Mesodermal cell (in vitro differentiated cells): ENCODE data around the gene UPF2.

Experiments used
- H3K27ac ChIP-seq: 2 replicates; pipeline ENCODE4 v1.7.0; 2013; ENCODE audit warnings: mild to moderate bottlenecking, low read depth, low read length, moderate library complexity; ENCODE audit not compliant: severe bottlenecking
- H3K36me3 ChIP-seq: 2 replicates; pipeline ENCODE4 v1.7.1; 2013; ENCODE audit warnings: mild to moderate bottlenecking, low read length, moderate library complexity; ENCODE audit not compliant: control insufficient read depth, insufficient read depth
- H3K4me1 ChIP-seq: one replicate; pipeline ENCODE4 v1.7.1; 2013; ENCODE audit warnings: mild to moderate bottlenecking, low read length; ENCODE audit not compliant: insufficient read depth, control insufficient read depth, poor library complexity, severe bottlenecking
- H3K4me3 ChIP-seq: 2 replicates; pipeline ENCODE4 v1.7.0; 2013; ENCODE audit warnings: low read length, control low read depth, mild to moderate bottlenecking; ENCODE audit not compliant: insufficient read depth, poor library complexity, severe bottlenecking; ENCODE audit errors: extremely low read depth
- H3K9me3 ChIP-seq: 2 replicates; pipeline ENCODE4 v1.7.1; 2013; ENCODE audit warnings: mild to moderate bottlenecking, low read length, moderate library complexity; ENCODE audit not compliant: control insufficient read depth
- WGBS, 2 experiments: methylation state at CpG; one replicate each; pipeline ENCODE4 v1.1.5; 2013; ENCODE audit warnings: missing lambda C conversion rate in 2 of 2; ENCODE audit not compliant: insufficient coverage in 2 of 2; 5-methylcytosine and 5-hydroxymethylcytosine counted together

Gene UPF2

DNA sequence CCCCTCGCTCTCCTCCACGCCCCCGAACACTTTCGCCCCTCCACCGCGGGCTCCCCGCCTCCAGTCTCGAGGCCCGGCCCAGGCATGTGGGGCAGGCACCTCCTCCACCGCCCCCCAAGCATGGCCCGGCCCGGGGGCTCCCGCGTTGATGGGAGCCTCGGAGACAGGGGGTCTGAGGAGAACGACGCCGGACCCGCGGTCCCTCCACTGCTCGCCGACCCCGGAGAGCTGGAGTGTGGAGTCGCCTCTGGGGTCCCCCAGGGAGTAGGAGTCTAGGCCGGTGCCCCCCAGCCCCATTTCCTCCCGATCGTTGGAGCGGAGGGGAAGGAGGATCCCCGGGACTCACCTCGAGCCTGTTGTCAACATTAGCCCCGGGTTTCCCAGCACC is 206 bp downstream of the UPF2 start:
- Histone ChIP-seq H3K9me3 (peaks cover 4% of the 10 kb centered on the region), H3K36me3 (peaks cover 1% of the 10 kb centered on the region), H3K4me1 (no peaks in the 10 kb centered on the region), H3K27ac (peak overlapping the region; percentile 100), H3K4me3 (peak overlapping the region; percentile 99)
- WGBS, 2 experiments, result 0% methylated on average over 19 to 26 of the region's 31 CpGs

DNA sequence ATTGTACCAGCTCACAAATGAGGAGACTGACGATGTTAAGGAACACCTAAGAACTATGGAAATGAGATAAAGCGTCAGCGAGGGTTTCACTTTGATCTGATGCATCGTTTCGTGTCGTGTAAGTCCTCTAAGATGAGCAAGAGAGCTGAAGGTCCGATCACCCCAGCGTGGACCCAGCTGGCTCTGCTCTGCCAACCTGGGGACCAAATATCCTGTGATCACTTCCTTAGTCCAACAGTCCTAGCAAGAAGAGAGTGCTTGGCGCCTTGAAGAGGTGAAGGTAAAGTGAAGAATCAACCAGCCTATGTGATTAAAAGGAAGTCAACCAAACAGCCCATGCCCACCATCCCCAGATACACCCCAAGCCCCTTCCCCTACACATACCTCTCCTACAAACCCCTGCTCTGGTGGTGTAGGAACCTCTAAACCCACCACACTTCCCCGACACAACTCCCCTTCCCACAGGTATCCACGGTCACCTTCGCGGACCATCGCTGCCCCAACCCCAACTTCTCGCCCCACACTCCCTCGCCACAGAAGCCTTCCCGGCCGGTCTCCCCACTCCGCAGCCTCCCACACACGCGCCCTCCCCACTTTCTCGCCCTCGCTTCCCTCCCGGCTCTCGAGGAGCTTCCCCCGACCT is 722 bp downstream of the UPF2 start:
- H3K4me1 ChIP-seq, result no peaks in the 10 kb centered on the region
- WGBS, 2 experiments, result 2% methylated on average over 13 to 23 of the region's 26 CpGs
- H3K9me3 ChIP-seq, result peaks cover 4% of the 10 kb centered on the region
- H3K27ac ChIP-seq, result peak overlapping the region; percentile 100
- H3K4me3 ChIP-seq, result peak overlapping the region; percentile 99
- peaks cover 6% of the 10 kb centered on the region for H3K36me3 ChIP-seq

DNA sequence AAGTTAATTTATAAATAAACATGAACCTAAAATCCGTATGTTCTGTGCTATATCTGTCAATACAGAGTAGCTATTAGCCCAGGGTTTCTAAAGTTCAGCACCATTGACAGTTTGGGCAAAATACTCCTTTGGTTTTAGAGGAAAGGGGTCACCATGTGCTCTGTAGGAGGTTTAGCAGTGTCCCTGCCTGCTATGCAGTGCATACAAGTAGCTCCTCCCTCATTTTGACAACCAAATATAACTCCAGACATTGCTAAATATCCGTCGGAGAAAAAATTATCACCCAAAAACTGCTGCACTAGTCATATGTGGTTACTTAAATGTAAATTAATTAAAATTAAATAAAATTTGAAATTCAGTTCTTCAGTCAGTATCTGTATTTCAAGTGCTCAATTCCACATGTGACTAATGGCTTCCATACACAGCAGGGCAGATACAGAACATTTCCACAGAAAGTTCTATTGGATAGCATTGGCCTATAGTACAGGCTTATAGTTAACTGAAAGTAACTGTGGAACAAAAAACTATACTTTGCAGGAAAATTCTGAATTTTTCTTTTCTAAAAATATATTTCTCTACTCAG is 6.4 kb downstream of the UPF2 start:
- no peak overlapping the region for H3K27ac ChIP-seq
- no peaks in the 10 kb centered on the region for H3K4me1 ChIP-seq
- H3K9me3 ChIP-seq, result no peaks in the 10 kb centered on the region
- 100% methylated on average over 1 of the region's 3 CpGs; no CpG with 5 or more reads in 1 of the 2 experiments for WGBS, 2 experiments
- peaks cover 49% of the 10 kb centered on the region for H3K36me3 ChIP-seq
- H3K4me3 ChIP-seq, result no peak overlapping the region

DNA sequence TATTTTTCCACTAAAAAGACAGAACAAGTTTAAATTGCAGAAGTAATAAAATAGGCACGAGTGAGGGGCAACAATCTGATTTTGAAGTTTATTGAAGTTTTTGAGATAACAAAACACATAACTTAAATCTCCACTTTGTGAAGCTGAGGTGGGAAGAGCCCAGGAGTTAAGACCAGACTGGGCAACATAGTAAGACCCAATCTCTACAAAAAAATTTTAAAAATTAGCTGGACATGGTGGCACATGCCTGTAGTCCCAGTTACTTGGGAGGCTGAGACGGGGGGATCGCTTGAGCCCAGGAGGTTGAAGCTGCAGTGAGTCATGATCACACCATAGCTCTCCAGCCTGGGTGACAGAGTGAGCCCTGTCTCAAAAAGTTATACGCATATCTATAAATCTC is 11.2 kb downstream of the UPF2 start:
- no peaks in the 10 kb centered on the region for H3K4me1 ChIP-seq
- H3K36me3 ChIP-seq, result peaks cover 72% of the 10 kb centered on the region
- H3K27ac ChIP-seq, result no peak overlapping the region
- no peaks in the 10 kb centered on the region for H3K9me3 ChIP-seq
- H3K4me3 ChIP-seq, result no peak overlapping the region
- WGBS, 2 experiments, result 93% methylated on average over 2 of the region's 4 CpGs; no CpG with 5 or more reads in 1 of the 2 experiments

DNA sequence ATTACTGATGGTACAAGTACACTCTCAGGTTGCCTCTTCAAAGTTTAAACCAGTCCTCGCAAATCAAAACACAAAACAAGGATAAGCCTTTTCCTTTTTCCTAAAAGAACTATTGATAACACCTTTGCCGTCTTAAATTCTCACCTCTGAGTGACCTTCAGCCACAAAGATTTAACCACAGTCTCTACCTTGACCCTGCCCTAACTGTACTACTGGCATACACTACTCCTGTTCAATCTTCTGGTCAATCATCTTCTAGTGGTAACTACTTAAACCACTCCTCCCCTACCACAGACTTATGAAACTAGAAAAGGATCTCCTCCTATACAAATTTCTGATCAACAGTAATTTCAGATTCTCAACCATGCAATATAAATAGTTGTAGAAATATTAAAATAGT is 15.1 kb downstream of the UPF2 start:
- Histone ChIP-seq H3K36me3 (peaks cover 57% of the 10 kb centered on the region), H3K4me1 (no peaks in the 10 kb centered on the region)
- 100% methylated on average over 2 of the region's 2 CpGs for WGBS, 2 experiments

DNA sequence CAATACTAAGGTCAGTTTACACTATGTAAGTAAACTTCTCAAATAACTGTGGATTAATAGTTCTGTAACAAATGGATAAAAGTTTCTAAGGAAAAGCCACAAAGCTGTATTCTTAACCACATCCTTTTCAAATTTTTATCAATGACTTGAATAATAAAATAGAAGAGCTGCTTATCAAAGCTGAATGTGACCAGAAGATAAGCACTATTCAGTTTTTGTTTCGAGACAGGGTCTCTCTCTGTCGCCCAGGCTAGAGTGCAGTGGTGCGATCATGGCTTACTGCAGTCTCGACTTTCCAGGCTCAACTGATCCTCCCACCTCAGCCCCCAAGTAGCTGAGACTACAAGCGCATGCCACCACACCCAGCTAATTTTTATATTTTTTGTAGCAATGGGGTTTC is 17.0 kb downstream of the UPF2 start:
- Histone ChIP-seq H3K27ac (no peak overlapping the region), H3K4me1 (no peaks in the 10 kb centered on the region), H3K9me3 (no peaks in the 10 kb centered on the region), H3K36me3 (peaks cover 54% of the 10 kb centered on the region), H3K4me3 (no peak overlapping the region)
- 94% methylated on average over 5 of the region's 5 CpGs for WGBS, 2 experiments

More for the DNA sequence above, 15.1 kb downstream of the UPF2 start:
- H3K9me3 ChIP-seq, result no peaks in the 10 kb centered on the region
- H3K27ac ChIP-seq, result no peak overlapping the region
- no peak overlapping the region for H3K4me3 ChIP-seq

DNA sequence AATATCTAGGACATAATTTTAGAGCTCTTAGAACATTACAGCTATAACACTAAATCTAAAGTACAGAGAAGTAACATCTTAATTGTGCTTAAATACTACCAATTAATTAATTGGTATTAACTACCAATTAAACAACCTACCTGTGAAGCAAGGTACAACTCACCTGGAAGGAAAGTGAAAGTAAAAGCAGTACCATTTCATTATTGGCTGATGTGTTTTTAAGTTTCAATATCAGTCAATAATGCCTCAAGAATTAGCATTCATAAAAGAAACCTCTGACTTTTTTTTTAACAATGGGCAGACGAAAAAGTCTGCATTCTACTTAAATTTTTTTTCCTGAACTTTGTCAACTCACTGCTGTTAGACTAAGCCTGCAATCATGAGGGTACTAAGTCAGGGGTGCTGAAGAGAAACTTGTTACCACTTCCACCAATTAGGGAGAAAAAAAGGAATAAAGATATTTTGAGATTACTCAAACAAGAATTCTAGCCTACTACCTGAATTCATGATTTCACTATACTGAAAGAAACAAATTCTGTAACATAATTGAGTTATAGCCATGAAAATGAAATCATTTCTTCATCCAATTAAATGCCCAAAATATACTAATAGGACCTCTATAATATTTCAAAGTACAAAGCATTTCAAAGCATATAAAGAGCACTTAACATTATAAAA is 19.9 kb downstream of the UPF2 start:
- Histone ChIP-seq H3K36me3 (peaks cover 36% of the 10 kb centered on the region), H3K4me3 (no peak overlapping the region), H3K27ac (no peak overlapping the region), H3K9me3 (no peaks in the 10 kb centered on the region), H3K4me1 (no peaks in the 10 kb centered on the region)
- WGBS, 2 experiments, result 100% methylated on average over 1 of the region's 1 CpG; no CpG with 5 or more reads in 1 of the 2 experiments

DNA sequence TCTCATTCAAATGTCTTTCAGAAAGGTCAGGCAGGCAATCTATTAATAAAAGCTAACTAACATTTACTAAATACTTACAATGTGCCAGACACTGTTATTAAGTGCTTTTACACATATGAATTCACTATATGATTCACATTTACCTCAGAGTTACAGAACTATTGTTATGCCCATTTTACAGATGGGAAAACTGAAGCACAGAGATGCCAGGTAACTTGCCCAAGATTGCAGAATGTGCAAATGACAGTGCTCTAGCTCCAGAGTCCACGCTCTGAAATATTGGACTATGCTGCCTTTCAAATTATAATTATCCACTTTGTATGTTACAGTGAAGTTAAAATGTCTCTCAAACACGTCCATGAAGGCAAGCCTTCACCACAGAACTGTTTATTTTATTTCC is 22.0 kb downstream of the UPF2 start:
- WGBS, 2 experiments, result 100% methylated on average over 1 of the region's 2 CpGs; no CpG with 5 or more reads in 1 of the 2 experiments
- Histone ChIP-seq H3K9me3 (no peaks in the 10 kb centered on the region), H3K4me1 (no peaks in the 10 kb centered on the region), H3K36me3 (peaks cover 19% of the 10 kb centered on the region), H3K4me3 (no peak overlapping the region), H3K27ac (no peak overlapping the region)

DNA sequence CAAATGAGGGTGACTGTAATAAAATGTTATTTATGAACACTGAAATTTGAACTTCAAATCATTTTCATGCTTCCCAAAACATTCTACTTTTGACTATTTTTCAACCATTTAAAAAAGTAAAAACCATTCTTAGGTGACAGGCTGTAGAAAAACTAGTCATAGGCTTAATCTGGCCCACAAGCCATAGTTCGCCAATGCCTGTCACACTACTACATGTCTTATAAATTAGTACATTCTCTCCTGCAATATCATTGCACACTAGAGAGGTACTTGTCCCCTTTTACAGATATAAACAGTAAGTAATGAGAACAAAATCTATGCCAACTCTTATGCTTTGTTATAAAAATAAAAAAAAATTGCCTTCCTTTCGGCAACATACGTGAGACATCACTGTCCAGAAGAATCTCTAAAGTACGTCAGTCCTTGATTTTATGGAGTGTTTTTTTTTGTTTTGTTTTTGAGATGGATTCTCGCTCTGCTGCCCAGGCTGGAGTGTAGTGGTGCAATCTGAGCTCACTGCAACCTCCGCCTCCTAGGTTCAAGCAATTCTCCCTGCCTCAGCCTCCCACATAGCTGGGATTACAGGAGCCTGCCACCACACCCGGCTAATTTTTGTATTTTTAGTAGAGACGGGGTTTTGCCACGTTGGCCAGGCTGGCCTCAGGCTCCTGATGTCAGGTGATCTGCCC is 23.2 kb downstream of the UPF2 start:
- Histone ChIP-seq H3K36me3 (peaks cover 11% of the 10 kb centered on the region), H3K4me1 (no peaks in the 10 kb centered on the region), H3K27ac (no peak overlapping the region), H3K9me3 (no peaks in the 10 kb centered on the region), H3K4me3 (no peak overlapping the region)
- WGBS, 2 experiments, result 92 to 98% methylated on average over 7 to 8 of the region's 9 CpGs

DNA sequence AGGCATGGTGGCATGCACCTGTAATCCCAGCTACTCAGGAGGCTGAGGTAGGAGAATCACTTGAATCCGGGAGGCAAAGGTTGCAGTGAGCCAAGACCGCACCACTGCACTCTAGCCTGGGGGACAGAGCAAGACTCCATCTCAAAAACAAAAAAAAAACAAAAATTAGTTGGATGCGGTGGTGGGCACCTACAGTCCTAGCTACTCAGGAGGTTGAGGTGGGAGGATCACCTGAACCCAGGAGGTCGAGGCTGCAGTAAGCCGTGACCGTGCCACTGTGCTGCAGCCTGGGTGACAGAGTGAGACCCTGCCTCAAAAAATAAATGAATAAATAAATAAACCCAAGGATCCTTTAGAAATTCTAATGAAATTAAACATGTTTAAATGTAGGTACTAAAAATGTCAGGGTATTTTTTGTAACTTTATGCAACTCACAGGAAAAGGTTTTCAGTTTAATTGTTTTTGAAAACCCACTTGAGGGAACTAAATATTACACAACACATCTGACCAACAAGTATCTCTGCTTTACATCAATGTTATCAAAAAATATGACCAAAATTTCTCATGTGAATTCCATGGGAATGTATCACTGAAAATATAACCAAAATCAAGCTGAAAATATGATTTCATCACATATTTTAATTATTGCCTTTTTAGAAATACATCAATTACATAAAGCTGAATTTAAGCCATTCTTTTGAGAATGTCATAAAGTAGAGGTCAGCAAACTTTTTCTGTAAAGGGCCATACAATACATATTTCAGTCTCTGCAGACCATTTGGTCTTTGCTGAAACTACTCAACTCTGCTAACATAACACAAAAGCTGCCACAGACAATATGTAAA is 23.9 kb downstream of the UPF2 start:
- 75 to 76% methylated on average over 3 to 5 of the region's 6 CpGs for WGBS, 2 experiments
- no peaks in the 10 kb centered on the region for H3K9me3 ChIP-seq
- H3K27ac ChIP-seq, result no peak overlapping the region
- H3K4me3 ChIP-seq, result no peak overlapping the region
- no peaks in the 10 kb centered on the region for H3K4me1 ChIP-seq
- peaks cover 15% of the 10 kb centered on the region for H3K36me3 ChIP-seq
